HEK293 (cell line): ENCODE measurements around the gene PKIG.

Source experiments
- CTCF ChIA-PET: fragments of 350-600 bp; formaldehyde crosslinking; extraction: SDS; loops from one replicate; lab custom pipeline; 2021; ENCODE audit warnings: antibody characterized with exemption; lab: Yijun Ruan, JAX
- POLR2A ChIA-PET: fragments of 300-600 bp; formaldehyde crosslinking; extraction: SDS; loops from one replicate; lab custom pipeline; 2020; ENCODE audit warnings: antibody characterized with exemption, inconsistent platforms; lab: Yijun Ruan, JAX
- H3K27ac ChIP-seq: fragments of 200-500 bp; sonication (Bioruptor generic); 2 replicates; pipeline ENCODE4 v1.5.1; 2014; ENCODE audit warnings: low read depth, low read length, control low read depth, inconsistent platforms; ENCODE audit errors: extremely low read depth
- H3K36me3 ChIP-seq, 2 experiments: fragments of 200-500 bp in 1 of 2; sonication (Bioruptor generic) in 1 of 2; 1 replicate in 1 of 2; 2 replicates in 1 of 2; pipeline ENCODE4 v1.5.1; 2014 to 2017; ENCODE audit warnings: inconsistent platforms in 2 of 2, low read length in 2 of 2; ENCODE audit not compliant: control insufficient read depth in 2 of 2, insufficient read depth in 1 of 2
- H3K4me1 ChIP-seq: fragments of 200-500 bp; sonication (Bioruptor generic); 2 replicates; pipeline ENCODE4 v1.5.1; 2014; ENCODE audit warnings: mild to moderate bottlenecking, low read length, inconsistent platforms; ENCODE audit not compliant: control insufficient read depth, insufficient read depth
- H3K4me3 ChIP-seq: 2 replicates; pipeline ENCODE4 v1.5.1; 2011; ENCODE audit warnings: low read depth, mild to moderate bottlenecking, control low read depth, low read length, moderate library complexity
- H3K9me3 ChIP-seq: fragments of 200-500 bp; sonication (Bioruptor generic); 2 replicates; pipeline ENCODE4 v1.5.1; 2014; ENCODE audit warnings: low read depth, low read length, inconsistent platforms; ENCODE audit not compliant: control insufficient read depth, insufficient read depth
- GFI1B ChIP-seq: fragments of 450-650 bp; formaldehyde crosslinking; IDR thresholded peaks from 2 replicates; pipeline ENCODE4 v1.5.1; 2016; ENCODE audit warnings: missing biosample characterization, missing genetic modification characterization
- GLI4 ChIP-seq: fragments of 450-650 bp; formaldehyde crosslinking; IDR thresholded peaks from 2 replicates; pipeline ENCODE4 v1.5.1; 2016; ENCODE audit warnings: missing biosample characterization, missing genetic modification characterization
- GLIS1 ChIP-seq: fragments of 450-650 bp; formaldehyde crosslinking; IDR thresholded peaks from 2 replicates; pipeline ENCODE4 v1.5.1; 2016; ENCODE audit warnings: missing biosample characterization, missing genetic modification characterization
- KLF1 ChIP-seq: fragments of 450-650 bp; formaldehyde crosslinking; IDR thresholded peaks from 2 replicates; pipeline ENCODE4 v1.5.1; 2016; ENCODE audit warnings: missing biosample characterization, missing genetic modification characterization
- KLF9 ChIP-seq: fragments of 450-650 bp; formaldehyde crosslinking; IDR thresholded peaks from 2 replicates; pipeline ENCODE4 v1.5.1; 2016; ENCODE audit warnings: missing biosample characterization, missing genetic modification characterization, low read depth
- MYNN ChIP-seq: fragments of 450-650 bp; formaldehyde crosslinking; IDR thresholded peaks from 2 replicates; pipeline ENCODE4 v1.5.1; 2016; ENCODE audit warnings: missing biosample characterization, missing genetic modification characterization, borderline replicate concordance
- RBAK ChIP-seq: fragments of 450-650 bp; formaldehyde crosslinking; IDR thresholded peaks from 2 replicates; pipeline ENCODE4 v1.5.1; 2016; ENCODE audit warnings: missing biosample characterization, missing genetic modification characterization
- SP2 ChIP-seq: fragments of 450-650 bp; formaldehyde crosslinking; IDR thresholded peaks from 2 replicates; pipeline ENCODE4 v1.5.1; 2016; ENCODE audit warnings: missing biosample characterization, missing genetic modification characterization
- TCF7L2 ChIP-seq: IDR thresholded peaks from 2 replicates; pipeline ENCODE4 v1.6.1; 2011; ENCODE audit warnings: low read depth, mild to moderate bottlenecking, inconsistent platforms, low read length, moderate library complexity, borderline replicate concordance
- ZNF114 ChIP-seq: fragments of 450-650 bp; formaldehyde crosslinking; IDR thresholded peaks from 2 replicates; pipeline ENCODE4 v1.5.0; 2017; ENCODE audit warnings: missing biosample characterization, missing genetic modification characterization
- ZNF132 ChIP-seq: fragments of 450-650 bp; formaldehyde crosslinking; IDR thresholded peaks from 2 replicates; pipeline ENCODE4 v1.5.1; 2017; ENCODE audit warnings: missing biosample characterization, missing genetic modification characterization, borderline replicate concordance
- ZNF146 ChIP-seq: fragments of 450-650 bp; formaldehyde crosslinking; IDR thresholded peaks from 2 replicates; pipeline ENCODE4 v1.5.1; 2016; ENCODE audit warnings: missing biosample characterization, missing genetic modification characterization
- ZNF202 ChIP-seq: fragments of 450-650 bp; formaldehyde crosslinking; IDR thresholded peaks from 2 replicates; pipeline ENCODE4 v1.5.1; 2016; ENCODE audit warnings: missing biosample characterization, missing genetic modification characterization, borderline replicate concordance
- ZNF292 ChIP-seq: fragments of 450-650 bp; formaldehyde crosslinking; IDR thresholded peaks from 2 replicates; pipeline ENCODE4 v1.5.1; 2016; ENCODE audit warnings: low read depth, missing biosample characterization, missing genetic modification characterization, borderline replicate concordance
- ZNF37A ChIP-seq: fragments of 450-650 bp; IDR thresholded peaks from 2 replicates; pipeline ENCODE4 v1.5.1; 2018; ENCODE audit warnings: missing biosample characterization, missing genetic modification characterization
- ZNF423 ChIP-seq: fragments of 450-650 bp; formaldehyde crosslinking; IDR thresholded peaks from 2 replicates; pipeline ENCODE4 v1.5.1; 2016; ENCODE audit warnings: missing biosample characterization, missing genetic modification characterization
- ZNF48 ChIP-seq: fragments of 450-650 bp; formaldehyde crosslinking; IDR thresholded peaks from 2 replicates; pipeline ENCODE4 v1.5.1; 2016; ENCODE audit warnings: missing biosample characterization, missing genetic modification characterization
- ZNF514 ChIP-seq: fragments of 450-650 bp; formaldehyde crosslinking; IDR thresholded peaks from 2 replicates; pipeline ENCODE4 v1.5.1; 2016; ENCODE audit warnings: missing biosample characterization, missing genetic modification characterization
- ZNF600 ChIP-seq: fragments of 450-650 bp; formaldehyde crosslinking; IDR thresholded peaks from 2 replicates; pipeline ENCODE4 v1.5.1; 2016; ENCODE audit warnings: missing biosample characterization, missing genetic modification characterization
- ZNF658 ChIP-seq: fragments of 450-650 bp; formaldehyde crosslinking; IDR thresholded peaks from 2 replicates; pipeline ENCODE4; 2016; ENCODE audit warnings: missing biosample characterization, missing genetic modification characterization
- ZNF677 ChIP-seq: fragments of 450-650 bp; IDR thresholded peaks from 2 replicates; pipeline ENCODE4 v1.5.0; 2018; ENCODE audit warnings: missing biosample characterization, mild to moderate bottlenecking, missing genetic modification characterization, moderate library complexity
- ZNF707 ChIP-seq: fragments of 450-650 bp; formaldehyde crosslinking; IDR thresholded peaks from 2 replicates; pipeline ENCODE4 v1.5.1; 2016; ENCODE audit warnings: missing biosample characterization, missing genetic modification characterization
- ZNF837 ChIP-seq: fragments of 450-650 bp; formaldehyde crosslinking; IDR thresholded peaks from 2 replicates; pipeline ENCODE4 v1.5.1; 2016; ENCODE audit warnings: missing biosample characterization, missing genetic modification characterization
- ZSCAN16 ChIP-seq: fragments of 450-650 bp; formaldehyde crosslinking; IDR thresholded peaks from 2 replicates; pipeline ENCODE4 v1.5.1; 2016; ENCODE audit warnings: missing biosample characterization, missing genetic modification characterization
- TF ChIP-seq, protein P1 (sequence below): fragments of 450-650 bp; formaldehyde crosslinking; IDR thresholded peaks from 2 replicates; pipeline ENCODE4 v1.5.1; 2016; ENCODE audit warnings: missing biosample characterization, missing genetic modification characterization
- TF ChIP-seq, protein P2 (sequence below): fragments of 450-650 bp; formaldehyde crosslinking; IDR thresholded peaks from 2 replicates; pipeline ENCODE4 v1.5.1; 2016; ENCODE audit warnings: missing biosample characterization, missing genetic modification characterization
- TF ChIP-seq, protein P3 (sequence below): fragments of 450-650 bp; formaldehyde crosslinking; optimal IDR thresholded peaks from 2 replicates; pipeline ENCODE3; 2016; ENCODE audit warnings: missing biosample characterization, mild to moderate bottlenecking, missing genetic modification characterization

Gene PKIG

DNA sequence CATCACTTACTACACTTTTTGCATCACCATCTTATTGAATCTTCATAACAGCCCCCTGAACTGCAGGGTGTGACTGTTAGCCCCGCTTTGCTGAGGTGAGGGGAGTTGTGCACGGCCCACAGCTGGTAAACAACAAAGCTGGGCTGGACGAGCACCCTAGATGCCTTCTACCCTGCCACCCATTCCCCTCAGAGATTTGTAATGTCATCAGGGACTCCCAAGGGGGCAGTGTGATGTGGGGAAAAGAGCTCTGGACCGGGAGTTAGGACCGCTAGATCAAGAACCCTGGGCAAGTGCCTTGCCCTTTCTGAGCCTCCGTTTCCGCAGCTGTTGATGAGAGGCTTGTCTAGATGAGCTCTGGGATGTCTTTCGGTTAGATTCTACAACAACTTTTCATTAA, 20.9 kb downstream of the PKIG start:
- no peaks in the 10 kb centered on the region for H3K36me3 ChIP-seq

DNA sequence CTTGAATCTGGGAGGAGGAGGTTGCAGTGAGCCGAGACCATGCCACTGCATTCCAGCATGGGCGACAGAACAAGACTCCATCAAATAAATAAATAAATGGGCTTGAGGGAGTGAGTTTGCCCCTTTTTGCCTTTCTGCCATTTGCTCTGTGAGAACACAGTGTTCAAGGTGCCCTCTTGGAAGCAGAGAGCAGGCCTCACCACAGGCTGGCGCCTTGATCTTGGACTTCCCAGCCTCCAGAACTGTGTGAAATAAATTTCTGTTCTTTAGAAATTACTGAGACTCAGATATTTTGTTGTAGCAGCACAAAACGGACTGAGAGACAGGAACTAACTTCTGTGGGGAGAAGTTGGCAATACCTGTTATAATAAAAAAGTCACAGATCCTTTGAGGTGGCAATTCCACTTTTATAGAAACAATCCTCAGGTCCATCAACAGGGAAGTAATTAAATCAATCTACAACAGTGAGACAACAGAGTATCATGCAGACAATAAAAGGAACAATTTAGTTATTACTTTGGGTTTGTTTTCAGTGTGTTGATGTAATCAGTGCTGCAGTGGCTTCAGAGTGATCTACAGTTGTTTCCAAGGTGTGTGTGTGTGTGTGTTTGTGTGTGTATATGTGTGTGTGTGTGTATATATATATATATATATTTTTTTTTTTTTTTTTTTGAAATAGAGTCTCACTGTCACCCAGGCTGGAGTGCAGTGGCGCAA, 24.5 kb downstream of the PKIG start:
- Histone ChIP-seq H3K36me3 (no peaks in the 10 kb centered on the region), H3K9me3 (no peaks in the 10 kb centered on the region), H3K4me1 (0 out of 2 replicates have a peak, but pooled peaks cover under 1% of the 10 kb centered on the region), H3K4me3 (no peak overlapping the region), H3K27ac (no peak overlapping the region)
- ChIA-PET POLR2A (no interaction called here), CTCF (interaction anchor here (0.6 to 4.1 kb wide), 5 partner anchors 11 to 218 kb away, joined by 3 to 41 read pairs (median 3); no protein-coding TSS in a partner anchor)
- TF ChIP-seq ZNF423 (no peak), ZNF837 (no peak), ZNF514 (tag by site-specific recombination) (no peak), GLIS1 (tag by site-specific recombination) (no peak), ZNF37A (tag by site-specific recombination) (no peak), ZSCAN16 (no peak), ZNF48 (tag by site-specific recombination) (no peak), ZNF677 (tag by site-specific recombination) (no peak), TCF7L2 (no peak)
- TF ChIP-seq, protein P1, sequence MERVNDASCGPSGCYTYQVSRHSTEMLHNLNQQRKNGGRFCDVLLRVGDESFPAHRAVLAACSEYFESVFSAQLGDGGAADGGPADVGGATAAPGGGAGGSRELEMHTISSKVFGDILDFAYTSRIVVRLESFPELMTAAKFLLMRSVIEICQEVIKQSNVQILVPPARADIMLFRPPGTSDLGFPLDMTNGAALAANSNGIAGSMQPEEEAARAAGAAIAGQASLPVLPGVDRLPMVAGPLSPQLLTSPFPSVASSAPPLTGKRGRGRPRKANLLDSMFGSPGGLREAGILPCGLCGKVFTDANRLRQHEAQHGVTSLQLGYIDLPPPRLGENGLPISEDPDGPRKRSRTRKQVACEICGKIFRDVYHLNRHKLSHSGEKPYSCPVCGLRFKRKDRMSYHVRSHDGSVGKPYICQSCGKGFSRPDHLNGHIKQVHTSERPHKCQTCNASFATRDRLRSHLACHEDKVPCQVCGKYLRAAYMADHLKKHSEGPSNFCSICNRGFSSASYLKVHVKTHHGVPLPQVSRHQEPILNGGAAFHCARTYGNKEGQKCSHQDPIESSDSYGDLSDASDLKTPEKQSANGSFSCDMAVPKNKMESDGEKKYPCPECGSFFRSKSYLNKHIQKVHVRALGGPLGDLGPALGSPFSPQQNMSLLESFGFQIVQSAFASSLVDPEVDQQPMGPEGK (tag by site-specific recombination), result no peak
- TF ChIP-seq, protein P2, sequence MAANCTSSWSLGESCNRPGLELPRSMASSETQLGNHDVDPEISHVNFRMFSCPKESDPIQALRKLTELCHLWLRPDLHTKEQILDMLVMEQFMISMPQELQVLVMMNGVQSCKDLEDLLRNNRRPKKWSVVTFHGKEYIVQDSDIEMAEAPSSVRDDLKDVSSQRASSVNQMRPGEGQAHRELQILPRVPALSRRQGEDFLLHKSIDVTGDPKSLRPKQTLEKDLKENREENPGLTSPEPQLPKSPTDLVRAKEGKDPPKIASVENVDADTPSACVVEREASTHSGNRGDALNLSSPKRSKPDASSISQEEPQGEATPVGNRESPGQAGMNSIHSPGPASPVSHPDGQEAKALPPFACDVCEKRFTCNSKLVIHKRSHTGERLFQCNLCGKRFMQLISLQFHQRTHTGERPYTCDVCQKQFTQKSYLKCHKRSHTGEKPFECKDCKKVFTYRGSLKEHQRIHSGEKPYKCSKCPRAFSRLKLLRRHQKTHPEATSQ (tag by site-specific recombination), result no peak
- TF ChIP-seq, protein P3, sequence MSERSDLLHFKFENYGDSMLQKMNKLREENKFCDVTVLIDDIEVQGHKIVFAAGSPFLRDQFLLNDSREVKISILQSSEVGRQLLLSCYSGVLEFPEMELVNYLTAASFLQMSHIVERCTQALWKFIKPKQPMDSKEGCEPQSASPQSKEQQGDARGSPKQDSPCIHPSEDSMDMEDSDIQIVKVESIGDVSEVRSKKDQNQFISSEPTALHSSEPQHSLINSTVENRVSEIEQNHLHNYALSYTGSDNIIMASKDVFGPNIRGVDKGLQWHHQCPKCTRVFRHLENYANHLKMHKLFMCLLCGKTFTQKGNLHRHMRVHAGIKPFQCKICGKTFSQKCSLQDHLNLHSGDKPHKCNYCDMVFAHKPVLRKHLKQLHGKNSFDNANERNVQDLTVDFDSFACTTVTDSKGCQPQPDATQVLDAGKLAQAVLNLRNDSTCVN (tag by site-specific recombination), result no peak

More for the DNA sequence above, 20.9 kb downstream of the PKIG start:
- TF ChIP-seq KLF9, result no peak
- TF ChIP-seq GFI1B (tag by site-specific recombination), result no peak
- ChIA-PET CTCF (interaction anchor here (0.6 to 1.7 kb wide), 9 partner anchors 9 to 681 kb away, joined by 3 to 7 read pairs (median 3); no protein-coding TSS in a partner anchor), POLR2A (interaction anchor here (0.9 kb wide), 1 partner anchor 292 kb away, joined by 3 read pairs; the partner anchor contains the start of gene FITM2)
- H3K9me3 ChIP-seq, result no peaks in the 10 kb centered on the region
- H3K4me1 ChIP-seq, result peaks cover 8% of the 10 kb centered on the region; the same call in 1 of the 2 replicates
- H3K27ac ChIP-seq, result no peak overlapping the region
- H3K4me3 ChIP-seq, result no peak overlapping the region

DNA sequence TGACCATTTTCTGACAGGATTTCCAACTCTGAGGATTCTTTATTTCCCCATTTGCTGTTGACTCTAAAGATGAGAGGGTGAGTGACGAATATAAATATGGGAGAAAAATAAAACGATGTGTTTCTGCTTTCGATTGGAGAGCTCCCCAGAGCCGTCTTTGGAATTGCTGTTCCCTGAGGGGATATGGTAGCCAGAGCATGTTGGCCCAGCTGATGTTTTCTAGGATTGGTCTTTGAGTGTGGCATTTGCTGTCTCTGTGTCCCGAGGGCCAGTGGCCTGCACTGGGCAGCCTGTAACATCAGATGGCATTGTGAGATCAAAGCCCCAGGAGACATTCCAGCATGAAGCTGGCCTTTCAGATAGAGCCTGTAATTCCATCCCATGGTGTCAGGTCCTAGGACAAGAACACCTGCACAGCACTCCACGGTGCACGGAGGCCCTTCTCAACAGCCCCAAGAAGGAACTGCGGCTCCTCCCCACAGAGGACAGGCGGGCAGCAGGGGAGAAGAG, 26.7 kb downstream of the PKIG start:
- H3K4me1 ChIP-seq, result no peaks in the 10 kb centered on the region
- H3K4me3 ChIP-seq, result no peak overlapping the region
- ChIA-PET POLR2A (no interaction called here), CTCF (interaction anchor here (0.6 to 4.1 kb wide), 22 partner anchors 7 to 413 kb away, joined by 3 to 41 read pairs (median 6); no protein-coding TSS in a partner anchor)
- peaks cover 0 to 8% of the 10 kb centered on the region in 2 experiments; a peak in 1 of 3 replicates for H3K36me3 ChIP-seq
- no peak overlapping the region for H3K27ac ChIP-seq
- H3K9me3 ChIP-seq, result no peaks in the 10 kb centered on the region
- no peak for TF ChIP-seq ZNF114 (tag by site-specific recombination)
- no peak for TF ChIP-seq ZNF146 (tag by site-specific recombination)
- TF ChIP-seq ZNF202 (tag by site-specific recombination), result no peak
- no peak for TF ChIP-seq SP2
- no peak for TF ChIP-seq ZNF658 (tag by site-specific recombination)
- TF ChIP-seq ZNF132 (tag by site-specific recombination), result no peak
- TF ChIP-seq KLF1, result no peak
- no peak for TF ChIP-seq GLI4
- no peak for TF ChIP-seq RBAK
- TF ChIP-seq ZNF292 (tag by site-specific recombination), result no peak
- no peak for TF ChIP-seq MYNN
- no peak for TF ChIP-seq ZNF707 (tag by site-specific recombination)
- TF ChIP-seq ZNF600 (tag by site-specific recombination), result no peak
